Gastrocnemius medialis (tissue), 4 donors: ENCODE measurements around the gene WNT10A.

Source experiments
- POLR2A ChIP-seq, 2 donors: fragments of 450-650 bp; IDR thresholded peaks; one replicate each; pipeline ENCODE4 v1.6.1; 2017; ENCODE audit warnings: antibody characterized with exemption in 2 of 2, mild to moderate bottlenecking in 2 of 2, moderate library complexity in 2 of 2
- TF ChIP-seq, protein P1 (sequence below), 5 experiments: fragments of 450-650 bp in 3 of 5; fragments of 200-600 bp in 2 of 5; sonication (generic) in 2 of 5; IDR thresholded peaks in 4 of 5; conservative IDR thresholded peaks in 1 of 5; 1 replicate in 4 of 5; 2 replicates in 1 of 5; pipeline ENCODE4 v1.5.1; 2016 to 2019; ENCODE audit warnings: antibody characterized with exemption in 5 of 5, mild to moderate bottlenecking in 3 of 5, moderate library complexity in 3 of 5

DNA sequence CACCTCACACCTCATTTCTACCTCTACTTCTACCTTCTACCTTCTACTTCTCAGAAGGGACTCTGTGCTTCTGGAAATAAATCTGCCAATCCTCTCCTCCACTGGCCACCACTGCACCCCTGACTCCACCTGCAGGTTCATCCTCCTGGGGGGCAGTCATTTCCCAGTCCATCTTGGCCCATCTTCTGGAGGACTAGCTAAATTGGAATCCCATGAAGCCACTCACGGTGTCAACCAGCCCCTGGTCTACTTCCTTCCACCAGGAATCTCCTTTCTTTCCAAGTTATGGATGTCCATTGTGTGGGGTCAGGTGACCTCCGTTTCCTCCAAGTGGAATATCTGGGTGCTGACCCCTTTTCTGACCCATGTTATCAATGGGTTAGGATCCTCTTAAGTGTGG lies 3.9 kb downstream of the WNT10A start:
- TF ChIP-seq, protein P1, sequence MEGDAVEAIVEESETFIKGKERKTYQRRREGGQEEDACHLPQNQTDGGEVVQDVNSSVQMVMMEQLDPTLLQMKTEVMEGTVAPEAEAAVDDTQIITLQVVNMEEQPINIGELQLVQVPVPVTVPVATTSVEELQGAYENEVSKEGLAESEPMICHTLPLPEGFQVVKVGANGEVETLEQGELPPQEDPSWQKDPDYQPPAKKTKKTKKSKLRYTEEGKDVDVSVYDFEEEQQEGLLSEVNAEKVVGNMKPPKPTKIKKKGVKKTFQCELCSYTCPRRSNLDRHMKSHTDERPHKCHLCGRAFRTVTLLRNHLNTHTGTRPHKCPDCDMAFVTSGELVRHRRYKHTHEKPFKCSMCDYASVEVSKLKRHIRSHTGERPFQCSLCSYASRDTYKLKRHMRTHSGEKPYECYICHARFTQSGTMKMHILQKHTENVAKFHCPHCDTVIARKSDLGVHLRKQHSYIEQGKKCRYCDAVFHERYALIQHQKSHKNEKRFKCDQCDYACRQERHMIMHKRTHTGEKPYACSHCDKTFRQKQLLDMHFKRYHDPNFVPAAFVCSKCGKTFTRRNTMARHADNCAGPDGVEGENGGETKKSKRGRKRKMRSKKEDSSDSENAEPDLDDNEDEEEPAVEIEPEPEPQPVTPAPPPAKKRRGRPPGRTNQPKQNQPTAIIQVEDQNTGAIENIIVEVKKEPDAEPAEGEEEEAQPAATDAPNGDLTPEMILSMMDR (IDR thresholded peaks at IDR 0.05 in 4 of 5, conservative IDR thresholded peaks at IDR 0.05 in 1 of 5): no peak
- no peak for TF ChIP-seq POLR2A (IDR thresholded peaks at IDR 0.05)
